Vagina (tissue), 2 donors: ENCODE data around the gene PNMA8A. TPM values are rescaled to one million over a fixed set of nuclear protein-coding genes. Genes with fewer than 3 reads are reported as not detected.
"Not testable (repeated sequence)": the region's sequence is repeated elsewhere in the genome, so short reads cannot be mapped to it uniquely, and the experiment has no call there.

Experiments
- DNase-seq, 2 donors: peaks; one replicate each; pipeline ENCODE4 v3.0.0-alpha.2; 2017; ENCODE audit errors: extremely low spot score in 2 of 2
- H3K27ac ChIP-seq: fragments of 200-600 bp; sonication (generic); one replicate; pipeline ENCODE4 v1.5.1; 2019
- H3K27me3 ChIP-seq: fragments of 200-600 bp; sonication (generic); one replicate; pipeline ENCODE4 v1.5.1; 2019
- H3K36me3 ChIP-seq, 2 donors: fragments of 200-600 bp; sonication (generic); one replicate each; pipeline ENCODE4 v1.5.1; 2017 to 2019
- H3K4me1 ChIP-seq: fragments of 200-600 bp; sonication (generic); one replicate; pipeline ENCODE4 v1.5.1; 2019
- H3K4me3 ChIP-seq, 2 donors: fragments of 200-600 bp; sonication (generic); 1 replicate in 1 of 2; 2 replicates in 1 of 2; pipeline ENCODE4 v1.5.1; 2016 to 2019
- H3K9me3 ChIP-seq: fragments of 200-600 bp; sonication (generic); one replicate; pipeline ENCODE4 v1.5.1; 2019
- POLR2A ChIP-seq, 2 donors: fragments of 450-650 bp; IDR thresholded peaks; one replicate each; pipeline ENCODE4 v1.6.1; 2017; ENCODE audit warnings: antibody characterized with exemption in 2 of 2, mild to moderate bottlenecking in 2 of 2, moderate library complexity in 2 of 2
- POLR2AphosphoS5 ChIP-seq, 2 donors: sonication (generic); formaldehyde crosslinking; IDR thresholded peaks; one replicate each; pipeline ENCODE4 v1.9.0; 2017; ENCODE audit warnings: antibody characterized with exemption in 2 of 2, mild to moderate bottlenecking in 2 of 2, low read depth in 1 of 2; ENCODE audit not compliant: insufficient read depth in 1 of 2
- intact Hi-C: fragments of 100-400 bp; cut with DNase I; formaldehyde crosslinking; loops from one replicate; pipeline ENCODE4 v1.15.1; 2023
- total RNA-seq: library from RNA; depleted of rRNA; stranded (reverse); fragments of >200 nt; gene quantifications from one replicate; pipeline ENCODE4 v1.2.3, GENCODE V29; 2016
- TF ChIP-seq, protein P1 (sequence below), 3 experiments: fragments of 450-650 bp in 2 of 3; fragments of 200-600 bp in 1 of 3; sonication (generic) in 1 of 3; IDR thresholded peaks; one replicate each; pipeline ENCODE4 v1.5.1; 2017 to 2019; ENCODE audit warnings: antibody characterized with exemption in 3 of 3, mild to moderate bottlenecking in 2 of 3, moderate library complexity in 2 of 3

PNMA8A gene
- total RNA-seq, 1 donor from 2014 or later: 1.5 TPM

DNA sequence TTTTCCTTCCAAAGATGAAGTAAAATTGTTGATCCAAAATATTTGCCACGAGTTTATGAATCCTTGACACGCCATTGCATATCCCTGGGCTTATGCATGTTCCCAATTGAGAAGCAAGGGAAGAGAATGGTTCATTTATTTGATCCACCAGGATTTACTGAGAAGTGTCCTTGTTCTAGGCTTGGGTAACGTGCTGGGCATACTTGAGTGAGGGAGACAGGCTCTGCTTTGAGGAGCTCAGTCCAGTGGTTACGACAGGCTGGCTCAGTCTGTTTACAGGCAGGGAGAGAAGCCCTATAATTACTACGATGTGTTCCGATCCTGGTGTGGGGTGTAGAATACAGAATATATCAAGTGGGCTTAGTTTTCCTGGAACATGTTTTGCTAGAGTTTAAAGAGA is 36.4 kb downstream of the PNMA8A start:
- Histone ChIP-seq H3K27me3 (no peaks in the 10 kb centered on the region), H3K9me3 (no peaks in the 10 kb centered on the region), H3K4me3 (no peak overlapping the region), H3K36me3 (no peaks in the 10 kb centered on the region), H3K4me1 (no peaks in the 10 kb centered on the region), H3K27ac (no peak overlapping the region)
- TF ChIP-seq POLR2AphosphoS5 (IDR thresholded peaks at IDR 0.05; ENCODE audit: insufficient read depth in 1 of 2, low read depth in 1 of 2): no peak
- no peak for TF ChIP-seq POLR2A (IDR thresholded peaks at IDR 0.05)
- TF ChIP-seq, protein P1, sequence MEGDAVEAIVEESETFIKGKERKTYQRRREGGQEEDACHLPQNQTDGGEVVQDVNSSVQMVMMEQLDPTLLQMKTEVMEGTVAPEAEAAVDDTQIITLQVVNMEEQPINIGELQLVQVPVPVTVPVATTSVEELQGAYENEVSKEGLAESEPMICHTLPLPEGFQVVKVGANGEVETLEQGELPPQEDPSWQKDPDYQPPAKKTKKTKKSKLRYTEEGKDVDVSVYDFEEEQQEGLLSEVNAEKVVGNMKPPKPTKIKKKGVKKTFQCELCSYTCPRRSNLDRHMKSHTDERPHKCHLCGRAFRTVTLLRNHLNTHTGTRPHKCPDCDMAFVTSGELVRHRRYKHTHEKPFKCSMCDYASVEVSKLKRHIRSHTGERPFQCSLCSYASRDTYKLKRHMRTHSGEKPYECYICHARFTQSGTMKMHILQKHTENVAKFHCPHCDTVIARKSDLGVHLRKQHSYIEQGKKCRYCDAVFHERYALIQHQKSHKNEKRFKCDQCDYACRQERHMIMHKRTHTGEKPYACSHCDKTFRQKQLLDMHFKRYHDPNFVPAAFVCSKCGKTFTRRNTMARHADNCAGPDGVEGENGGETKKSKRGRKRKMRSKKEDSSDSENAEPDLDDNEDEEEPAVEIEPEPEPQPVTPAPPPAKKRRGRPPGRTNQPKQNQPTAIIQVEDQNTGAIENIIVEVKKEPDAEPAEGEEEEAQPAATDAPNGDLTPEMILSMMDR (IDR thresholded peaks at IDR 0.05): no peak
- intact Hi-C loops: no loop called here
- no peak for DNase-seq

DNA sequence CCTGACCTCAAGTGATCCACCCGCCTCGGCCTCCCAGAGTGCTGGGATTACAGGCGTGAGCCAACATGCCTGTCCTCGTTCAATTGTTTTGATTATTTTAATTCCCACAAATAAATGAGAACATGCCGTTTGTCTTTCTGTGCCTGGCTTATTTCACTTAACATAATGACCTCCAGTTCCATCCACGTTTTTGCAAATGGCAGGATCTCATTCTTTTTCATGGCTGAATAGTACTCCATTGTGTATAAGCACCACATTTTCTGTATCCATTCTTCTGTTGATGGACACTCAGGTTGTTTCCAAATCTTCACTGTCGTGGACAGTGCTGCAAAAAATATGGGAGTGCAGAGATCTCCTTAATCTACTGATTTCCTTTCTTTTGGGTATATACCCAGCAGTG is 37.9 kb downstream of the PNMA8A start:
- H3K27me3 ChIP-seq, H3K9me3 ChIP-seq, H3K36me3 ChIP-seq, H3K4me3 ChIP-seq, H3K4me1 ChIP-seq, DNase-seq, H3K27ac ChIP-seq, intact Hi-C loops: not testable (repeated sequence)

DNA sequence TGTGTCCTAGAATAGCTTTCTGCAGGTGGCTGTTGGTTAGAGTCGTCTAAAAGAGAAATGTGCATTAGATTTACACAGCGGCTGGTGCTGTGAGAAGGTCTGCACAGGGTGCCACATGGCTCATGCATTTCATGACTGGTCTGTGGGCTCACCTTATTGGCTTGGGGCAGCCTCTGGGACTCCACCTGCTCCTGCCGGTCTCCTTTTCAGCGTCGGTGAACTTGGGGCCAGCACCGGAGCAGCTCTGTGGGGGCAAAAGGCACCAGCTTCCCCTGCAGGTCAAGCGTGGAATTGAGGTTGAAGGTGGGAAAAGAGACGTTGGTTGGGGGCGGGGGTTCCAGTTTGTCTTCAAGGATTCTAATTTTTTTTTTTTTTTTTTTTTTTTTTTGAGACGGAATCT is 39.5 kb downstream of the PNMA8A start:
- no peaks in the 10 kb centered on the region for H3K36me3 ChIP-seq
- H3K9me3 ChIP-seq: no peaks in the 10 kb centered on the region
- DNase-seq: no peak
- no peaks in the 10 kb centered on the region for H3K27me3 ChIP-seq
- H3K4me1 ChIP-seq: peaks cover 10% of the 10 kb centered on the region
- H3K4me3 ChIP-seq: no peak overlapping the region
- no peak overlapping the region for H3K27ac ChIP-seq
- intact Hi-C loops: no loop called here
- TF ChIP-seq POLR2AphosphoS5 (IDR thresholded peaks at IDR 0.05; ENCODE audit: insufficient read depth in 1 of 2, low read depth in 1 of 2) (no peak), POLR2A (IDR thresholded peaks at IDR 0.05) (no peak)
- TF ChIP-seq, protein P1 (IDR thresholded peaks at IDR 0.05): no peak

DNA sequence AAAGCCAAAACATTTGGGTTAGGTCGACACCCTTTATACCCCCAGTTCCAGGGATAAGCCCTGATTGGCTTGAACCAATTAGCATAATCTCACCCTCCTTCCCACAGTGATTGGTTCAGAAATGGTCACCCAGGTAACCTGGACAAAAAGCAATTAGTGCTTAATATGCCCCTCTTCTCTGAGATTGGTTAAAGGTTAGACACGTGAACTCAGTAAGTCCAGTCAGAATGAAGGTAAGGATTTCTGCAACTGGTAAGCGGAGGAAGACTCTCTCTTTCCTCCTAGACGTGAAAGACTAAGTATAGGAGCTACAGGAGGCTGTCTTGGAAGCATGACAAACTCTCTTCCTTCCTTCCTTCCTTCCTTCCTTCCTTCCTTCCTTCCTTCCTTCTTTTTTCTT is 41.4 kb downstream of the PNMA8A start:
- H3K27ac ChIP-seq: no peak overlapping the region
- intact Hi-C loops: no loop called here
- no peaks in the 10 kb centered on the region for H3K9me3 ChIP-seq
- DNase-seq: no peak
- H3K36me3 ChIP-seq: no peaks in the 10 kb centered on the region
- no peaks in the 10 kb centered on the region for H3K27me3 ChIP-seq
- H3K4me3 ChIP-seq: no peak overlapping the region
- no peak for TF ChIP-seq POLR2A (IDR thresholded peaks at IDR 0.05)
- peaks cover 21% of the 10 kb centered on the region for H3K4me1 ChIP-seq

DNA sequence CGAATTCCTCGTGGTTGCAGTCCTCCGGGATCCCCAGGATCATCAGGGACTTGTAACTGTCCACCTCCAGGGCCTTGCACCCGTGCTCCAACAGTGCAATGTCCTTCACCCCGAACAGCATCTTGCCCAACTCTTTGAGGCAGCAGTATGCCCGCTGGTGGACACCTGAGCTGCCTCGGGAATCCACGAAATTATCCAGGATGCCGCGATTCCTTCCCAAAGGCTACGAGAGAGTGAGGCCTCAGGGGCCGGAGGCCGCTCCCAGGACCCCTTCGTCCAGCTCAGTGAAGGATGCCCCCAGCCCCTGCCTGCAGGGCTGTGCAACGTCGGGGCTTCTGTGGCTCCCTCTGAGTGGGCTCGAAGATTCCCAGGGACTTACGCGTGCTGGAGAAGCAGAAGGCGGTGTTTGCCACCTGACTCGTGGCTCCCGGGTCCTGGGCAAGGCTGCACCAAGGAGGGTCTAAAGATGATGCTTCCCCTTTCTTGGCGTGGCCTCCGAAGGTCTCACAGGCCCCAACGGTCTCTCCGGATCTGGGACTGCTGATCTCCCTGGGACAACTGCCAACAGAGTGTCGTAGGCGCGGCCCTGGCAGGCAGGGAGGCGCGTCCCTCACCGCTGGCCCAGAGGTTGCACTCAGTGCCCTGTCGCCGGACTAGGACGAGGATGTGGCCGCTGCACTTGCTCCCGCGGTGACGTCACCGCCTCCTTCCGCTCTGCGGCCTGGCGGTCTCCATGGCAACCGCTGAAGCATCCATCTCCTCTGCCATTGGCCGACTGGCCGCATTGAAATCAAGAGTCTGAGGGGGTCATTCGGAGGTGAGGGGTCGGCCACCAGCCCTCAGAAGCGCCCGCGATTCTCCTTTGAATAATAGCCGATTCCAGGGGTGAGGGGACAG is 42.9 kb downstream of the PNMA8A start, which contains the start of gene PNMA8C:
Gene PNMA8C (minus strand): TSS at position 698 of the 897 bp plus-strand sequence. CDS start 577 bp downstream, at position 121.
- H3K36me3 ChIP-seq: no peaks in the 10 kb centered on the region
- H3K4me1 ChIP-seq: peaks cover 21% of the 10 kb centered on the region
- H3K4me3 ChIP-seq: peak within 1 kb of the TSS; percentile 4 to 27
- H3K9me3 ChIP-seq: no peaks in the 10 kb centered on the region
- intact Hi-C loops: no loop called here
- H3K27me3 ChIP-seq: no peaks in the 10 kb centered on the region
- TF ChIP-seq POLR2A (IDR thresholded peaks at IDR 0.05) (no peak), POLR2AphosphoS5 (IDR thresholded peaks at IDR 0.05; ENCODE audit: insufficient read depth in 1 of 2, low read depth in 1 of 2) (no peak)
- no peak within 1 kb of the TSS for H3K27ac ChIP-seq
- DNase-seq: no peak

DNA sequence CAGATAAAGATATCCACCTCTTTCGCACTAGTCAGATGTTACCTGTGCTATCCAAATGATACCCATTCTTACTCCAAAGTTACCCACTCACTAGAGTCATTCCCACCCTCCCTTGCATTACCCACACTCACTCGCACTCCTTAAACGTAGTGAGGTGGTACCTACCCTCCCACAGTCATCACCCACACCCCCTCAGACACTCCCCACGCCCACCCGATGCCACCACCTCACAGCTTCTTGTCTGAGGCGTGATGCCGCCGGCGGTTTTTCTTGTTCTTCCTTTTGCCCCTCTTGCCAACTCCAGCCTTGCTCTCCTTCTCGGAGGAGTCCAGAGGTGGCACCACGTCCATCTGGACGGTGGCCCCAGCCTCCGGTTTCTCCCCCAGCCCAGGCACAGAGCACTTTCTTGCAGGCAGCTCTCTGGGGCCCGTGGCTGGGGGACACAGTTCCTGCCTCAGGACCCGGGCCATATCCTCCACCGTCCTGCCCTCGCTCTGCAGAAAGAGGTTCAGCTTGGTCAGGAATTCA is 43.8 kb downstream of the PNMA8A start:
- intact Hi-C loops: no loop called here

More for the DNA sequence above, 43.8 kb downstream of the PNMA8A start:
- H3K9me3 ChIP-seq: no peaks in the 10 kb centered on the region
- no peak overlapping the region for H3K4me3 ChIP-seq
- no peak for TF ChIP-seq POLR2A (IDR thresholded peaks at IDR 0.05)
- no peak for TF ChIP-seq POLR2AphosphoS5 (IDR thresholded peaks at IDR 0.05; ENCODE audit: insufficient read depth in 1 of 2, low read depth in 1 of 2)
- TF ChIP-seq, protein P1 (IDR thresholded peaks at IDR 0.05): no peak
- no peak for DNase-seq
- peaks cover 21% of the 10 kb centered on the region for H3K4me1 ChIP-seq
- H3K27me3 ChIP-seq: no peaks in the 10 kb centered on the region
- H3K27ac ChIP-seq: no peak overlapping the region
- no peaks in the 10 kb centered on the region for H3K36me3 ChIP-seq
